OCI-LY7 (cell line): Measurements from ENCODE around the gene KCTD17.

Experiments
- EZH2phosphoT487 ChIP-seq: fragments of 200-600 bp; sonication (generic); IDR thresholded peaks from 2 replicates; pipeline ENCODE4 v1.6.1; 2018; ENCODE audit warnings: low read depth, borderline replicate concordance, mild to moderate bottlenecking, mixed run types, antibody characterized with exemption, low read length, moderate library complexity, mixed read lengths
- TF ChIP-seq, protein P1 (sequence below): fragments of 200-600 bp; sonication (generic); conservative IDR thresholded peaks from 2 replicates; pipeline ENCODE4 v1.5.1; 2014; ENCODE audit warnings: mild to moderate bottlenecking, antibody characterized with exemption, low read length, moderate library complexity, mixed read lengths

DNA sequence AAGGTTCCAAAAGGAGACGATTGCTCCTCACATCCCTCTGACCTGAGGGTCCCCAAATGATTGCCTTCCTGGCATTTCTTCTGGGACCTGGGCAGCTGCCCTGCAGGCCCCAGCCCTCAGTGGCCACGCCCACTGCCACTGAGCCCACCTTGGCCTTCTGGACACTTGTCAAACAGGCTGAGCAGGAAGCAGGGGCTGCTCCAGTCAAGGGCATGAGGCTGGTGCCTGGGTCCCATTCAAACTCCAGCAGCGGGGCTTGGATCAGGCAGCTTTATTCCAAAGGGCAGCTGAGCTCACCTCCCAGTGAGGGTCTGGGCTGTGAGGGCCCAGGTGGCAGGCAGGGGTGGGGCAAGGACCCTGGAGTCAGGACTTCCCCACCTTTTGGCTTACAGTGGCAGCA lies 13.6 kb downstream of the KCTD17 start:
- TF ChIP-seq, protein P1, sequence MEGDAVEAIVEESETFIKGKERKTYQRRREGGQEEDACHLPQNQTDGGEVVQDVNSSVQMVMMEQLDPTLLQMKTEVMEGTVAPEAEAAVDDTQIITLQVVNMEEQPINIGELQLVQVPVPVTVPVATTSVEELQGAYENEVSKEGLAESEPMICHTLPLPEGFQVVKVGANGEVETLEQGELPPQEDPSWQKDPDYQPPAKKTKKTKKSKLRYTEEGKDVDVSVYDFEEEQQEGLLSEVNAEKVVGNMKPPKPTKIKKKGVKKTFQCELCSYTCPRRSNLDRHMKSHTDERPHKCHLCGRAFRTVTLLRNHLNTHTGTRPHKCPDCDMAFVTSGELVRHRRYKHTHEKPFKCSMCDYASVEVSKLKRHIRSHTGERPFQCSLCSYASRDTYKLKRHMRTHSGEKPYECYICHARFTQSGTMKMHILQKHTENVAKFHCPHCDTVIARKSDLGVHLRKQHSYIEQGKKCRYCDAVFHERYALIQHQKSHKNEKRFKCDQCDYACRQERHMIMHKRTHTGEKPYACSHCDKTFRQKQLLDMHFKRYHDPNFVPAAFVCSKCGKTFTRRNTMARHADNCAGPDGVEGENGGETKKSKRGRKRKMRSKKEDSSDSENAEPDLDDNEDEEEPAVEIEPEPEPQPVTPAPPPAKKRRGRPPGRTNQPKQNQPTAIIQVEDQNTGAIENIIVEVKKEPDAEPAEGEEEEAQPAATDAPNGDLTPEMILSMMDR = no peak
- TF ChIP-seq EZH2phosphoT487 = no peak
